ENCODE results near the gene VSX2.

- TF ChIP-seq YY1 (IDR thresholded peaks at IDR 0.05; ENCODE audit: insufficient read depth, insufficient read length) (no peak), SUZ12 (IDR thresholded peaks at IDR 0.05; ENCODE audit: extremely low read depth, insufficient read depth, insufficient read length) (no peak), ZNF274 (IDR thresholded peaks at IDR 0.05; ENCODE audit: low read depth, low read length) (no peak)
Measured at GRCh38 chr14:74258764-74259035, 19.5 kb downstream of the VSX2 start.
